A549 treated with GW870086 at 1 μM for 4 hours (cell line): ENCODE results near the gene TTC6. TPM values are rescaled to one million over a fixed set of nuclear protein-coding genes. Genes with fewer than 3 reads are reported as not detected.

Experiments used
- total RNA-seq: library from RNA; stranded (reverse); fragments of 200-300 nt; extraction: Qiagen RNA extraction; gene quantifications from 5 replicates; pipeline ENCODE4 v1.2.3, GENCODE V29; 2022; ENCODE audit warnings: low read depth

Gene TTC6, protein sequence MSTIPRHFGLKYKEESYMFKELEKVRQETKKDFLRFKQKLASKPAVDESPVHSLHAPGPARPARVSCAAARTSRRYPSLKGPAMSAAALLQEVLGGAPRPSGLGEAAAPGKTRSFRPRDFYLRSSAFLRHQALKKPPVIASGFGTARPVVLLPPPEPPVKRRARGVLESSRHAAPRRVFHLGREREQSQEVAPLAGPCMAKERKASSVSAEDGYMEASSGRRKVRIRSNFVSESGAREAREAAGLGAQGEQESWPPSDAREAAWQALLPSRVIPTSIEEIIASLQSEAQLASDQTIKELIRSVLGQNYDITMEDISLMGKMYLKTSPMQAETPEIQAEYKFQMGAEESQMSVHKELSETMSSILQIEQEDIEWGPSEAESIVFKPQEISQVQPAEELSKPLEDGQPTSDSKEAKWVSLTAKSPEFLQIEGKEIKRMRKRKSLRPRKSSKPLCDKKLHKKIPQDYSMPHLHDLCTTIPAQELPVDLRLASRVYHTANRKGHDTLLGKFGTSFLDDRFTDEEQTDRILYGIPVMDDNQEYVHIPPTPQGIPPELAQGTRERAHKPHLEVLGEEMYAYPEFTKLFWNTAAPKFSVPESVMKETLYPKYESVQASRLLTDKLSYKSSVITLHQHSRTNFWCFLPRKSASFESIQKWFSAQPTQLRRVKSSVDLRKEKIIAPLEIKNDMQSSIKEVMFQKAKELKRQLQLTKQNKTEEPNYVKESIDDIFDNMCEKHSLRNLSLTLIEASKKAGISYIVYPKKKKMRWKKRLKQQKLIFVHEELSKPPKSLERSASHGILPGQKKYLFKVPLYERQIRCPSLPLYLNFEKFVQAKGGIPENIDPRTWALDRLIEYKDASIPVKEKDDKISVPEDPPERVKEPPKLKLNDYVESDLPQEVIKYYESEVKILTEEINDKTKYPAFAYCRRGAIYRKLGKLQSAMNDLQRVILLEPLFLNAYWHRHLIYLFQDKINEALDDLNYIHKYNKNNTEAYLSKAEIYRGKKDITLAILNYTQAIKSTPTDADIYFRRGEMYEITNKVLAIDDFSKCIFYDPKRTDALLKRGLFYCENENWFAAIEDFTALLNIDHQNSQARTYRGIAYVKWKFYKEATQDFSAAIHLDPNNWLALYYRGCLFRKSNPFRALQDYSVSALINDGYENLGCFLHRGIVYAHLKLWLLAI (N-terminal part only)
- 0.18 to 0.75 TPM (median 0.50 TPM) in 4 of 5 replicates, not detected in the other for total RNA-seq

DNA sequence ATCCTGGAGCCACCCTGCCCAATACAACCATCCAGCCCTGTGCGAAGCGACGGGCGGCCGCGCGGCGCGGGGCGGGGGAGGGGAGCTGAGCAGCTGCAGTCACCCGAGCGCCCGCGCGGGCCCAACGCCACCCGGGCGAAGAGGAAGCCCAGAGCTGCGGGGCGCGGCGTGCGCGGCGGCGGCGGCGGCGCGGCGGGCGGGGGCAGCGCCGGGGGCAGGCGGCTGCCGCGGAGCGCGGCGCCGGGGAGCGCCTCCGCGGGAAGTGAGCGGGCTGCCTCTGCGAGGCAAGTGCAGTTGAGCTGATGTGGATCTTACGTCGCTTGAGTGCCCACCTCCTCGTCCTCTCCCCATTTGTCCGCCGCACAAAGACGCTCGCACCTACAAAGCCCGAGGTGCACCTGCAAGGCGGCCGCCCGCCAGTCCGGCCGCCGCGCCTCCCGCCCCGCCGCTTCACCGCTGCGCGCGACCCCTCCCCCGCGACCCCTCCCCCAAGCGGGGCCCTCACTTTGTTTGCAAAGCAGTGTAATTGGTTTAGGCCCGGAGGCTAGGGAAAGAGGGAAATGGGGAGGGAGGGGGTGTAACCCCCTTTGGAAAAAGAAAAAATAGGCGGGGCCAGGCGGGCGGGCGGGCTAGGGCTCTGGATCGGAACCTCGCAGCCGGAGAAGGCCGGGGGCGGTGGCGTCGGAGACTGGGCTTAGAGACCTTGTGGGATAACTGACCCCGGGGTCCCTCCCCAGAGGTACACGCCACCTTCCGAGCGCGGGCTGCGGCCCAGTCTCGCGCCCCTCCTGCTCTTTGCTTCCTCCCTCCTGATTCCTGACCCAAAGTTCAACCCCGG lies at the start of gene TTC6, which contains the start of gene FOXA1:
TTC6 (plus strand) TSS at position 659 of the 838 bp plus-strand sequence. CDS start 26,436 bp downstream, outside the sequence.
FOXA1 (minus strand) TSS at position 279 of the 838 bp plus-strand sequence; CDS start at position 2, 277 bp downstream.

Other genes with a start within 250 kb of the TTC6 start
- 5.8 to 9.1 TPM (median 8.0 TPM) in 5 replicates for gene FOXA1, start 380 bp upstream of the TTC6 start, total RNA-seq